A673 (cell line): ENCODE results near the gene FAM229A. TPM values are rescaled to one million over a fixed set of nuclear protein-coding genes. Genes with fewer than 3 reads are reported as not detected.

Source experiments
- BruUV-seq: library from RNA; stranded (reverse); fragments of 400-500 nt; replicated peaks from 2 replicates; lab custom pipeline; 2021; lab: Mats Ljungman, UMichigan
- CTCF ChIA-PET: fragments of 300-600 bp; sonication (Branson Sonifier 250); formaldehyde crosslinking; loops from one replicate; lab custom pipeline; 2022; ENCODE audit warnings: antibody characterized with exemption; lab: Charles Lee
- POLR2A ChIA-PET: fragments of 300-600 bp; sonication (Branson Sonifier 250); formaldehyde crosslinking; loops from one replicate; lab custom pipeline; 2022; ENCODE audit warnings: antibody characterized with exemption; ENCODE audit not compliant: low non-redundant PET; lab: Charles Lee
- DNase-seq: peaks from one replicate; pipeline ENCODE4 v3.0.0-alpha.2; 2015; ENCODE audit warnings: low spot score
- H3K27ac ChIP-seq: fragments of 200-600 bp; sonication (generic); 2 replicates; pipeline ENCODE4 v1.5.1; 2016; ENCODE audit warnings: mixed run types, low read depth, mild to moderate bottlenecking, mixed read lengths, antibody characterized with exemption, low read length; ENCODE audit not compliant: poor library complexity, severe bottlenecking
- H3K27me3 ChIP-seq: fragments of 200-600 bp; sonication (generic); replicated peaks from 2 replicates; pipeline ENCODE4 v1.6.1; 2017; ENCODE audit warnings: mixed run types, low read depth, mild to moderate bottlenecking, mixed read lengths, antibody characterized with exemption, low read length; ENCODE audit not compliant: insufficient read depth, poor library complexity
- H3K36me3 ChIP-seq: fragments of 200-600 bp; sonication (generic); 2 replicates; pipeline ENCODE4 v1.6.1; 2016; ENCODE audit warnings: mixed run types, mild to moderate bottlenecking, mixed read lengths, antibody characterized with exemption, low read length; ENCODE audit not compliant: insufficient read depth, poor library complexity, severe bottlenecking
- H3K4me1 ChIP-seq: fragments of 200-600 bp; sonication (generic); 2 replicates; pipeline ENCODE4 v1.6.1; 2017; ENCODE audit warnings: mixed run types, mild to moderate bottlenecking, mixed read lengths, antibody characterized with exemption, low read length; ENCODE audit not compliant: insufficient read depth, poor library complexity, severe bottlenecking
- H3K4me3 ChIP-seq: fragments of 200-600 bp; sonication (generic); 2 replicates; pipeline ENCODE4 v1.5.1; 2016; ENCODE audit warnings: low read depth, mixed run types, mild to moderate bottlenecking, mixed read lengths, low read length; ENCODE audit not compliant: poor library complexity, severe bottlenecking
- H3K9me3 ChIP-seq: fragments of 200-600 bp; sonication (generic); 2 replicates; pipeline ENCODE4 v1.6.1; 2016; ENCODE audit warnings: mixed run types, low read depth, mild to moderate bottlenecking, mixed read lengths, antibody characterized with exemption, low read length; ENCODE audit not compliant: poor library complexity, severe bottlenecking
- CTCF ChIP-seq: fragments of 300-800, 200-600 bp; sonication (generic); conservative IDR thresholded peaks from 2 replicates; pipeline ENCODE4 v1.5.1; 2017; ENCODE audit warnings: low read depth, mild to moderate bottlenecking, antibody characterized with exemption, low read length, moderate library complexity, mixed read lengths
- EZH2 ChIP-seq: fragments of 200-600 bp; sonication (generic); IDR thresholded peaks from 2 replicates; pipeline ENCODE4 v1.6.1; 2017; ENCODE audit warnings: borderline replicate concordance, low read depth, mild to moderate bottlenecking, mixed read lengths, antibody characterized with exemption, low read length; ENCODE audit not compliant: poor library complexity, severe bottlenecking
- intact Hi-C: fragments of 100-400 bp; cut with micrococcal nuclease; formaldehyde crosslinking; loops from one replicate; pipeline ENCODE4 v1.10.0; 2022; ENCODE audit not compliant: unreplicated experiment
- total RNA-seq: library from RNA; stranded (reverse); gene quantifications from 2 replicates; pipeline ENCODE4 v1.2.3, GENCODE V29; 2021

FAM229A gene
- total RNA-seq, 1 experiment from 2014 or later: 4.7 TPM

DNA sequence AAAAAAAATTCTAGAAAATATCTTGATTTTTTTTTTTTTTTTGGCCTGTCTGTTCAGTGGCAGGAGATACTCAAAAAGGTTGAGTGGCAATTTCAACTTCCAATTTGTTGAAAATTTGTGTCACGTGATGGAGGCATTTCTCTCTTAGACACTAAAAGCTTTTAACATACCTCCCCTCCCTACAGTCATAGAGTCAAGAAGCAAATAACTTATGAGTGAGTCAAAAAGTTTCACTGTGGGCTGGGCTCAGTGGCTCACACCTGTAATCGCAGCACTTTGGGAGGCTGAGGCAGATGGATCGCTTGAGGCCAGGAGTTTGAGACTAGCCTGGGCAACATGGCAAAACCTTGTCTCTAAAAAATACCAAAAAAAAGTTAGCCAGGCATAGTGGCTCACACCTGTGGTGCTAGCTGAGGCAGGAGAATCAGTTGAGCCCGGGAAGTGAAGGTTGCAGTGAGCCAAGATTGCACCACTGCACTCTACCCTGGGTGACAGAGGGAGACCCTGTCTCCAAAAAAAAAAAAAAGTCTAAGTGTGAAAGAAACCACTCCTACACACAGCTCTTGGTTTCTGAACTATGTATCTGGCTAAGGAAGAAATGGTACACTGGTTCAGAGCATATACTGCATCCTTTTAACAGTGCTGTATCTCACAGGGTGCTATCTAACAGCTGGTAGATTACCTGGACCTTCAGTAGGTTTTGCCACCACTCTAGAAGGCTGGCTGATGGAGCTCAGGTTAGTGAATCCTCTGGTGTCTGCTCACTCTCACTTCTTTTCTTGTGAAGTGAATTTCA is 43.6 kb upstream of the FAM229A start:
- POLR2A ChIA-PET: no interaction called here
- intact Hi-C loops: no loop called here
- H3K27me3 ChIP-seq: no peaks in the 10 kb centered on the region
- no peaks in the 10 kb centered on the region for H3K9me3 ChIP-seq
- no peak for DNase-seq
- CTCF ChIA-PET: no interaction called here
- no peak overlapping the region for H3K27ac ChIP-seq
- no peaks in the 10 kb centered on the region for H3K4me1 ChIP-seq
- no peaks in the 10 kb centered on the region for H3K36me3 ChIP-seq
- no peak overlapping the region for H3K4me3 ChIP-seq
- TF ChIP-seq CTCF: no peak
- TF ChIP-seq EZH2: no peak
- no TSS peak for BruUV-seq

- ChIA-PET POLR2A (no interaction called here), CTCF (no interaction called here)
- H3K9me3 ChIP-seq: no peaks in the 10 kb centered on the region
- no peaks in the 10 kb centered on the region for H3K4me1 ChIP-seq
- no peak overlapping the region for H3K27ac ChIP-seq
- intact Hi-C loops: loop anchor here (5.0 kb wide), 1 partner anchor 682 kb away; no protein-coding TSS in a partner anchor
- no peak overlapping the region for H3K4me3 ChIP-seq
- no TSS peak for BruUV-seq
- no peak for DNase-seq
- no peaks in the 10 kb centered on the region for H3K27me3 ChIP-seq
- no peaks in the 10 kb centered on the region for H3K36me3 ChIP-seq
- TF ChIP-seq EZH2 (no peak), CTCF (no peak)
These were observed 42.7 kb upstream of the FAM229A start for GRCh38 chr1:32404946-32405345.

- Histone ChIP-seq H3K36me3 (no peaks in the 10 kb centered on the region), H3K4me3 (no peak overlapping the region), H3K27ac (no peak overlapping the region), H3K4me1 (no peaks in the 10 kb centered on the region), H3K9me3 (no peaks in the 10 kb centered on the region), H3K27me3 (no peaks in the 10 kb centered on the region)
- DNase-seq: peak; percentile 87
- intact Hi-C loops: loop anchor here (1.0 to 5.0 kb wide), 3 partner anchors 372 to 686 kb away; no protein-coding TSS in a partner anchor
- no TSS peak for BruUV-seq
- CTCF ChIA-PET: interaction anchor here (0.6 to 1.4 kb wide), 5 partner anchors 16 to 738 kb away, joined by 3 to 5 read pairs (median 5); no protein-coding TSS in a partner anchor
- TF ChIP-seq EZH2 (no peak), CTCF (peak; percentile 92)
- POLR2A ChIA-PET: no interaction called here
These were observed 38.8 kb upstream of the FAM229A start for GRCh38 chr1:32400876-32401631.
